AG09319 (cell line): Measurements from ENCODE around the gene COIL.

Experiments used
- DNase-seq: peaks from one replicate; pipeline ENCODE4 v3.0.0-alpha.2; 2010; ENCODE audit warnings: low read depth; ENCODE audit errors: extremely low read depth
- TF ChIP-seq, protein P1 (sequence below): IDR thresholded peaks from 2 replicates; pipeline ENCODE4 v1.5.1; 2011; ENCODE audit warnings: low read depth, mild to moderate bottlenecking, inconsistent platforms, low read length, moderate library complexity

The COIL gene

DNA sequence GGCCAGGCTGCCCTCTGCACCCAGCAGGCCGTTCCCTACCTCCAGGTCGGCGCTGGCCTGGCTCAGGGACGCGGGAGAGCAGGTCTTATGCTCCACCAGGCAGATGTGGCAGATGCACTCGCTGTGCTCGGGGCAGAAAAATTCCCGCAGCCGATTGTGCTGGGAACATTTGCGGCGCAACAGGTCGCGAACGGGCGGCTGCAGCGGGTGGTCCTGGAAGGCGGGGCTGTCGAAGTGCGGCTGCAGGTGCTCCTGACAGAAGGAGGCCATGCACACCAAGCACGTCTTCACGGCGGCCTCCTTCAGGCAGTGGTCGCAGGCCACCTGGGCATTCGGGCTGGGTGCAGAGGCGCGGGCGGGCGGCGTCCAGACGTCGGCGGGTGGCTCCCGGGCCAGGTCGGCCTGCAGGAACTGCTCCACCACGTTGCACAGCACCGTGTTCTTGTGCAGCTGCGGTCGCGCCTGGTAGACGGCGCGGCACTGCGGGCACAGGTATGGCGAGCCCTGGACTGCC lies 47.4 kb downstream of the COIL start:
- no peak for DNase-seq

GRCh38 chr17:56913000-56913311 lies 47.9 kb downstream of the COIL start:
- TF ChIP-seq, protein P1, sequence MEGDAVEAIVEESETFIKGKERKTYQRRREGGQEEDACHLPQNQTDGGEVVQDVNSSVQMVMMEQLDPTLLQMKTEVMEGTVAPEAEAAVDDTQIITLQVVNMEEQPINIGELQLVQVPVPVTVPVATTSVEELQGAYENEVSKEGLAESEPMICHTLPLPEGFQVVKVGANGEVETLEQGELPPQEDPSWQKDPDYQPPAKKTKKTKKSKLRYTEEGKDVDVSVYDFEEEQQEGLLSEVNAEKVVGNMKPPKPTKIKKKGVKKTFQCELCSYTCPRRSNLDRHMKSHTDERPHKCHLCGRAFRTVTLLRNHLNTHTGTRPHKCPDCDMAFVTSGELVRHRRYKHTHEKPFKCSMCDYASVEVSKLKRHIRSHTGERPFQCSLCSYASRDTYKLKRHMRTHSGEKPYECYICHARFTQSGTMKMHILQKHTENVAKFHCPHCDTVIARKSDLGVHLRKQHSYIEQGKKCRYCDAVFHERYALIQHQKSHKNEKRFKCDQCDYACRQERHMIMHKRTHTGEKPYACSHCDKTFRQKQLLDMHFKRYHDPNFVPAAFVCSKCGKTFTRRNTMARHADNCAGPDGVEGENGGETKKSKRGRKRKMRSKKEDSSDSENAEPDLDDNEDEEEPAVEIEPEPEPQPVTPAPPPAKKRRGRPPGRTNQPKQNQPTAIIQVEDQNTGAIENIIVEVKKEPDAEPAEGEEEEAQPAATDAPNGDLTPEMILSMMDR, result no peak
- no peak for DNase-seq

More for the DNA sequence above, 47.4 kb downstream of the COIL start:
- TF ChIP-seq, protein P1, result no peak

DNA sequence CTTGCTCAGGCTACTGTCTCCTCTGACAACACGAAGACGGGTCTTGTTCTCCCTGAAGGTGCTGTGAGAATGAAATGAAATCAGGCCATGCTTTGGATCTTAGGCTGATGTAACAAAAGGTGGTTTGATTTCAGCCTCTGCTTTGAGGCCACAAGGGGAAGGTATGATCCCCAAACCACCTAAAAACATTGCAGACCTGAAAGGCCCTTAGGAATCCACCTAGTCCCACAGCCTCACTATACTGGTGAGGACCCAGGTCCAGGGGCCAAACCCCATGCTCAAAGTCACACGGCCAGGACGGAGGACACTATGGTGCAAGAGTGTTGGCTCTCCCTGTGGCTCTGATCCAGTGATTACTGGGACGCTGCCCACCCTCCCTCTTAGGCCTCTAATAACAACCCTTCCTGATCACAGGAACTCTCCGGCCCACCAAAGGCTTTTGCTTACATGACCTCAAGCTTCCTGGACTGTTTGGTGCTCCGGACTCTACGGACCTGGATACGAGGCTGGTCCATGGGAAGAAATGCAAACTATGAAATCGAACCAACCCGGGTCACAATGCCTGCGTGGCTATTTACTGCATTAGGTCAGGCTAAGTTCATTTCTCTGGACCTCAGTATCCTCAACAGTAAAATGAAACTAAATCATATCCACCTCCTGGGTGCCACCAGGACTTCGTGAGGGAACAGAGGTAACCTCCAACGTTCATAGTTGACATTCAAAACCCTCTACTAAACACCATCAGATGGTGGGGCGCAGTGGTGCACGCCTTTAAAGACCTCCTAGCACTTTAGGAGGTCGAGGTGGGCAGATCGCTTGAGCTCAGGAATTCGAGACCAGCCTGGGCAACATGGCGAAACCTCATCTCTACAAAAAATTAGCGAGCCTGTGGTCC lies 48.5 kb downstream of the COIL start:
- DNase-seq, result peak; percentile 11
- TF ChIP-seq, protein P1, result no peak

DNA sequence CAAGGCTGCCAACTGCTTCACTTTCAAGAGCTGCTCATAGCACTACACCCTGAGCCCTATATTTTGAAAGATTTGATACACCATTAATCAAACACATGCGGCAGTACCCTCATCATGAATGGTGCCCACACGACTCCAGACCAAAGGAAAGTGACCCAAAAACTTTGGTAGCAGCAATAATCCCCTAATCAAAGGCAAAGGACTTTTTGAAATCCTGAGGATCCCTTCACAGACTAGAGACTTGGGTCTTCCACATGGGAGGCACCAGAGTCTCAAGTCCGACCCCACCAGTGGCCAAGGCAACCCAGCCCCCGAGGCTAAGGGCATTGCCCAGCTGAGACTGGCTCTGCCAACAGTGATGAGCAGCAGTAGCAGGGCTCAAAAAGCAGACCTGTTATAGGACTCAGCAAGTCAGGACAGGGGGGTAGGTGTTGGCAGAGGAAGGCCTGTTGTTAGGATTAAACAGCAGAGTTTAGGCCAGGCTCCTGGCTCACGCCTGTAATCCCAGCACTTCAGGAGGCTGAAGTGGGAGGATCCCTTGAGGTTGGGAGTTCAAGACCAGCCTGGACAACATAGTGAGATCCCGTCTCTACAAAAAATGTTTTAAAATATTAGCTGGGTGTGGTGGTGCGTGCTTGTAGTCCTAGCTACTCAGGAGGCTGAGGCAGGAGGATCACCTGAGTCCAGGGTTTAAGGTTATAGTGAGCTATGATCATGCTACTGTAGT lies 50.2 kb downstream of the COIL start:
- no peak for DNase-seq
- TF ChIP-seq, protein P1, result no peak

- TF ChIP-seq, protein P1, result no peak
- no peak for DNase-seq
Measured at GRCh38 chr17:56909742-56910508, 50.9 kb downstream of the COIL start.

DNA sequence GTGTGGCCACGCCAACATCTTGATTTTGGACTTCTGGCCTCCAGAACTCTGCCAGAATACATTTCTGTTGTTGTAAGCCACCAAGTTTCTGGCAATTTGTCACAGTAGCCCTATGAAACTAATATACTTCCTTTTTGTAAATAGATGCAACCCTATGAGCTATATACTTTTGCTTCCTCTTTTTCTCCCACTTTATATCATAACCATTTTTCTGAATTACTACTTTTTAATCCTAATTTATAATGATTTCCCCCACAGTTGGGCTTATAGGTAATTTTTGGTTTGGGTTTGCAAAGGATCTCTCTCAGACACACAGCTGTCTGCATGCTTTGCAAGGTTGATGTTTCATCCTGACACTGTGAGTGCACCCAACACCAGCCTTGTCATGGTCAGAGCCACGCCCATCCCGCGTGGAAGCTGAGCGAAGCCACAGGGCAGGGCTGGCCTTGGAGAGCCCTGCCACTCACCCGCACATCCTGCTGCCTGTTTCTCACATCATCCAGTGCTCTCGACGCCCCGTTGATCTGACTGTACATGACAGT lies 52.8 kb downstream of the COIL start:
- no peak for DNase-seq
- TF ChIP-seq, protein P1, result no peak
